ENCODE data around the gene ATP10B.

The ATP10B gene

DNA sequence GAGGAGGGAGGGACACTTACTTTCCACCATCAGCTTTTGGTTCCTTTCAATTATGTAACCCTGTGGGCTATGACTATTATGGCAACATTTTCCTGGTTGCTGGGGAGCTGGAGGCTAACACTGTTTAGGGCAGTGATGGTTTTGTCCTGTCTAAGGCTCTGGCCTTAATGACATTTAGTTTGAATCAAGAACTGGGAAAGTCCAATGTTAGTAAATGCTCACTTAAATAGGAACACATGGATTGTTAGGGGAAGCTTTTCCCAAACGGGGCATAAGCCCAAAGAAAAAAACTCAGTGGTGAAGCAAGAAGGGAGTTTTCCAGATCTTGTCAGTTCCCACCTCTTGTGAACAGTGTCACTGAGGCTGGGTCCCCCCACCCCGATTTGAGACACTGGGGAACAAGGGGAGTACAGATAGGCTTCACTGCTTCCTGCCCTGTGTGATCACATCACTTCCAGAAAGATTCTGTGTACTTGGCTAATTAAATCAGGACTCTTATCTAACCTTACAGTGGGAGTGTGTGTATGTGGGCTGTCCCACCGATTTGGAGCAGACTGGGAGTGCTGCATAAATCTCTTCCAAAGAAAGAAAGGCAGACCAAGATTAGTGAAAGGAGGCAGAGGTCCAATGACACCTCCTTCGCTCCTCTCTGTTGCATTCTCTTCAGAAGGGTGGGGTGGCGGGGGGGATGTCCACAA lies 223.9 kb downstream of the ATP10B start:
- DNase-seq = no peak

DNA sequence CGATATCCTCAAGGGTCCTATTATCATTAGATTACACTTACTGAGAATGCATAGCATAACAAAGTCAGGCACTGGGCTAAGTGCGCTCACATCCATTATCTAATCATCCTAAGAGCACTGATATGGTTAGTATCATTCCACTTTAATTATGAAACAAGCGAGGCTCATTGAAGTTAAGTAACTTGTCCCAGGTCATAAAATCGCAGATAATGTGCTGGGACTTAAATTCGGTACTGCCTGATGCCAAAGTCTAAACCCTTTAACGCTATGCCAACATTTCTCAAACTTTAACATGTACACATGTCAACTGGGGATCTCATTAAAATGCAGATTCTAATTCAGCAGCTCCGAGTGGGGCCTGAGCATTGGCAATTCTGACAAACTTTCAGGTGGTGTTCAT lies 225.7 kb downstream of the ATP10B start:
- DNase-seq = no peak

DNA sequence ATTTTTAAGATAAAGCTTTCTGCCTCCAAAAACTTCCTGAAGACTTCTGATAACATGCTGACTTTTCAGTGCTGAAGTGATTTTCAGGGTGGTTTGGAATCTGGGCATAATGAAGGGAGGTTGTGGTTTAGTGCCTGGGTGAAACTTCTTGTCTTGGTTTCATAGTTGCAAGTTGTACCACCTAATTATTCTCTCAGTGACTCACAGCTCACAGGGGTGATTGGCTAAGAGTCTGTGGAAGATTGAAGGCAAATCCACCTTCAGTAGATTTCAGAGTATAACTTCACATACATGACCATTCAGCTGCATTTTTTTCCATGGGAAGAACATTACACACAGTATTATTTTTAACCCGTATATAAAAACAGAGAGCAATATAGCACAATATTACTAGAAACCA lies 230.5 kb downstream of the ATP10B start:
- no peak for DNase-seq

DNA sequence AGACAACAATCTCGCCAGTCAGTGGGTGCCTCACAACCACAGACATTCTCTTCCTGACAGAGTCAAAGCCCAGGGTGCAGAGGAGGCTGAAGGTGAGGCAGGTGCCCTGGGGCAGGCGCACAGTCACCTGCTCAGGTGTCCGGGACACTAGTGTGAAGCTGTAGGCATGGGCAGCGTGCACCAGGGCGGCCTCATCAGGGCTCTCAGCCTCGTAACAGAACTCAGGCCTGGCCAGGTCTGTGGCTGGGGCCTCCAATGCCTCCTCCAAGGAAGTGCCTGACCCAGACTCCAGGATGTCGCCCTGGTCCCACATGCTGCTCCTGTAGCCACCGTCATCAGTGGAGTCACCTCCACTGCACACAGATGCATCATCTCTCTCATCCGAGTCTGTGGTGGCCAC lies 231.6 kb downstream of the ATP10B start:
- no peak for DNase-seq

DNA sequence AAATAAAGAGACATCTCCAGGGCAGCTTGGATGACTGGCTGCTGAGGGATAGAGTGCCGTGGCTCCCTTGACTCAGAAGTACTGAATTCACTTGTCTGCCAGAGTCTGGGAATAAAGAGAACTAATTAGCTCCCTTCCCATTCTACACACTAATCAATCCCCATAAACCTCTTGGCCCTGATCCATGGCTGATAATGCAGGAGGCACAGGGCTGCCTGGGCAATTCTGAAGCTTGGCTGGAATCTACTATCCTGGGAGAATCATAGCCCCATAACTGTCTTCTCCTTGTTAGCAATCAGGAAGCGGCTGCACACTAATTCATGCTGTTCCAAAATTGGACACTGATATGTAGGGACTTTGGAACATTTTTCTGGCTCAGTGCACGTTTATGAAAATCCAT lies 232.6 kb downstream of the ATP10B start:
- no peak for DNase-seq

DNA sequence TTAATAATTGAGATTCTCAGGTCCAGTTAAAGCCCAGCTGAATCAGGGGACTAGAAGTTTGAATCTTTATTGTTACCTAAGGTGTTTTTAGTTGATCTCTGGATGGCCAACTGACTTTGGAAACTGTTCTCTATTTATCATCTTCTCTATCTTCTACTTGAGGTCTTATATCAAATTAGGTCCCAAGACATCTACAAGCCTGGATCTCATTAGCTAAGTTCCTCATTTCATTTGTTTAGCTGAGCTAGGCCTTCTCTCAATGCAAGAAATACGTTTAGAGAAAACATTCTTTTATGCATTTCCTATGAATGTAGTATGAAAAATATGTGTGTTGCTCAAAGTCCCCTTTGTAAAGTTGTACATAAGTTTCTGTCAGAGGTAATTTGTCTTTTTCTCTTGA lies 233.7 kb downstream of the ATP10B start:
- DNase-seq = no peak

DNA sequence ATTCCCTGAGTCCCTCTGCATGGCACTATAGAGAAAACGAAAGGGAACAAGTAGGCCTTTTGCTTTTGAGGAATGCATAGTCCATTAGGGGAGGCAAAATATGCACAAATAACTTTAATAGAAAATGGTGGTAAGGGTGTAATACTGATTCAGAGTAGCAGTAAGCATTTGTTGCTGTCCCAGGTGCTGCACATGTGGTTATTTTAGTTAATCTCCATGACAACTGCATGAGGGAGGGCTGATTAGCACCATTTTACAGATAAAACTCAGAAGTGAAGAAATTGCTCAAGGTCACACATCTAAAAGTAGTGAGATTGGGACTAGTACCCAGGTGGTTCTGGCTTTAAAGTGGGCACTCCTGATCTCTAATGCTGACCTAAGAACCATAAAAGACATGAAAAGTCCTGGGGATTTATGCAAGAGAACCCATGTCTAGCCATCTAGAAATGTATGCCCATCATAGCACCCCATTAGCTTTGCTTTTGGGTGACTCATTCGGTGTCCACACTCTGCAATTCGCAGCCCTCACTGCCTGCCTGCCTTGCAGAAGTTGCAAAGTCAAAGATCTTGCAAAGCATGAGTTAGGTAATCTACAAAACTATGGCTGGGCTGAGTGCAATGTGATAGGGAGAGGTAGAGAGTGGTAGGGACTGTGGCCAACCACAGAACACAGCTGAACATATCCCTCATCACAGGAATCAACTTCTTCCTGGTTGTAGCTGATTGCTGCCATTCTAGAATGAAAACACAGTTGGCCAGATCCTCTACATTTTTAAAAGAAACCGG lies 235.1 kb downstream of the ATP10B start:
- no peak for DNase-seq

DNA sequence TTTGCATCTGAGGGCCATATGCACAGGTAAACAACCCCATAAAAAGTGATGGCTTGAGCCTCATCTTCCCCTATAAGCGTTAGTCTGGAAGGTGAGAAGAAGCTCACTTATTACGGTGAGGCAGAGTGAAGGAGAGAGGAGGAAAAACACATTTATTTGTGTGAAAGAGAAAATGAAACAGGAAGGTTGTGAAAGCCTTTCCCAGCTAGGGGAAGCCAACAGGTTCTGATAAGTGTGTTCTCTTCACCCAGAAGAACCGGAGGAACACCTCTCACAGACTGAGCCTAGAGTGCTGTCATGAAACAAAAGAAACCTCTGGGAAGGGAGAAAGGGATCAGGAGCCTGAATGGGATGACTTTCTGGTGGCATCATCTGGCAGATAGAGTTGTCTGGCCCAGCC lies 237.9 kb downstream of the ATP10B start:
- DNase-seq = no peak

DNA sequence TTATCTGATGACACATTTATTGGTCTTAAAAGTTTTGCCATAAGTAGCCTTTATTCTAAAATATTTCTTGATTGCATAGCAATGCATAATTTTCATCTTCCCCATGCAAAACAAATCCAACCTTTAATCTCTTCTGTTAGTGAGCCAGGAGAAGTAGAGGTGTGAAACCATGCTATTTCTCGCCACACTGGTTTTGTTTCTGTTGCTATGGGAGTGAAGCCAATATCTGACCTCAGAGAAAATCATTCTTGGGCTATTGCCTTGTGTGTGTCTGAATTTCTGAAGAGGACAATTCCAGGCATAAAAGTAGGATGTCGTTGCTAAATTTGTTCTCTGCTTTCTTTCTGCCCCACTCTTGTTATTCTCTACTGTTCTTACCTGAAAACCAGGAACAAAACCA lies 246.7 kb downstream of the ATP10B start:
- no peak for DNase-seq

DNA sequence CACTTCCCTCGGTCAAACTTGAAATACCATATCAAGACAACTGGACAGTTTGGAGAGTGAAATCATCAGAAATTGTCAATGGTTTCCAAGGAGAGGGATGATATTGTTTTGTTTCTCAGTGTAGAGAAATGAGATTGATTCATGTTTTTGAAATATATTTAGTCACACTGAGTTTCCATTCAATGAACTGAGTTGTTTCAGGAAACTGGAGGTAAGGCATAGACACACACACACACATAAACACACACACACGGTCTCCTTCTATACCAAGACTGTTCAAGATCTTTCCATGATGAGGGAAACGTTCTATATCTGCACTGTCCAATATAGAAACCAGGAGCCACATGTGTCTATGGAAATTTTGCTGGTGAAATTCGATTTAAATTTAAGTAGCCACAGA lies 247.5 kb downstream of the ATP10B start:
- no peak for DNase-seq

DNA sequence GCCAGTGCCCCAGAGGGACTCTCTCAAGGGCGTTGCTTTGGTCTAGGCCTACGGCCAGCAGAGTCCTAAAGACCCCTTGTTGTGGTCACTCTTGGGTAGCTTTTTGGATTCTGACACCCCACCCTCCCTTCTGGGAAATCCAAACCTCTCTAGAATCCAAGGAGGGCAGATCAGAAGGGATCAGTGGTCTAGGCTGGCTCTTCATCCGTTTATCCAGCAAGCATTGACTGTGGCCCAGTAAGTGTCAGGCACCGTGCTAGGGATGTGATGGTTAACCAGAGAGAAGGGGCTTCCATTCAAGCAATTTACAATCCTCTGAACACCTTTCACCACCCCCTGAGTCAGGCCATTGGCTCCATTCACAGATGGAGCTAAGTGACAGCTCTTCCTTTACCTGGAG lies 249.3 kb downstream of the ATP10B start:
- no peak for DNase-seq

DNA sequence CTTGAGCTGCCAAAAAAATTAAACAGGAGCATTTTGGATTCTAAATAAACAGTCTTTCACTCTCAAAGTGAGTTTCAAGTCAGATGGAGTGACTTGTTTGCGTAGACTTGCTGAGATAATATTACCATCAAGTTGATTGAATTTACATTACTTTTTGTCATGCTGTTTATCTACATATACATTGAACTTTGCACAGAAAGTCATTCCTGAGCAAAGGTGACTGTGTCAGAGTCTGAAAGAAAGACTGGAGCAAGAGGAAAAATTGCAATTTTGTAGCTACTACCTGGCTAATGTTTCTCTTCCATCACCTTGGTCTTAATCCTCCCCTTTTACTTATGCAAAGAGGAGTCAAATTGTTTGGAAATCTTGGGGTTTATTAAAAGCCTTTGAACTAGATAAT lies 251.0 kb downstream of the ATP10B start:
- no peak for DNase-seq

DNA sequence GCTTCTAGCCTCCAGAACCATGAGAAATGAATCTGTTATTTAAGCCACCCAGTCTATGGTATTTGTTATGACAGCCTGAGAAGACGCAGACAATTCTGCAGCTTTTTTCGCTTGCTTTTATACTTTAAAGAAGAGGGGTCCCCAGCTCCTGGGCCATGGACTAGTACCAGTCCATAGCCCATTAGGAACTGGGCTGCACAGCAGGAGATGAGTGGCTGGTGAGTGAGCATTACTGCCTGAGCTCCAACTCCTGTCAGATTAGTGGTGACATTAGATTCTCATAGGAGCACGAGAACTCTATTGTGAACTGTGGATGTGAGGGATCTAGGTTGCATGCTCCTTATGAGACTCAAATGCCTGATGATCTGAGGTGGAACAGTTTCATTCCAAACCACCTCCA lies 278.7 kb downstream of the ATP10B start:
- DNase-seq = no peak

DNA sequence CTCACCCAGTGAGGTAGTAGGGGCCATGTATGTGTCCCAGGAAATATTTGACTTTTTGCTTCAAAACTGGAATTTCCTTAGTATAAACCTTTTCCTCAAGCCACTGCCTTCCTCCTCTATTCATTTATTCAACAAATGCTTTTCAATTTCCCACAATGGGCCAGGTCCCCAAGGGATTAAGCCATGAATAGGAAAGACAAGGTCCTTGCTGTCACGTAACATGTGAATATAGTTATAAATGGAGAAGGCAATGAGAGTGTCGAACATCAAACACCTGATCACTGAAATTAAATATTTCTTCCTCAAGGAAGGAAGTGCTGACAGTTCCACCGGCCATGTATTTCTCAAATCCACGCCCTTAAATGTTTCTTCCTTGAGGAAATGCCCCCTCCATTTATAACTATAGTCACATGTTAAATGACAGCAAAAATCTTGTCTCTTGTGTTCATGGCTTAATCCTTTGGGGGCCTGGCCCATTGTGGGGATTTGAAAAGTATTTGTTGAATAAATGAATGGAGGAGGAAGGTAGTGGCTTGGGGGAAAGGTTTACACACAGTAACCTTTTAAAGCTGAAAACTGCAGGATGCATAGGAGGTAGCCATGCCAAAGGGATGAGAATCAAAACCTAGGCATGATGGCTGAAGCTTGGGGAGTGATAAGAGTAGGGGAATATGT lies 284.8 kb downstream of the ATP10B start:
- DNase-seq = no peak

DNA sequence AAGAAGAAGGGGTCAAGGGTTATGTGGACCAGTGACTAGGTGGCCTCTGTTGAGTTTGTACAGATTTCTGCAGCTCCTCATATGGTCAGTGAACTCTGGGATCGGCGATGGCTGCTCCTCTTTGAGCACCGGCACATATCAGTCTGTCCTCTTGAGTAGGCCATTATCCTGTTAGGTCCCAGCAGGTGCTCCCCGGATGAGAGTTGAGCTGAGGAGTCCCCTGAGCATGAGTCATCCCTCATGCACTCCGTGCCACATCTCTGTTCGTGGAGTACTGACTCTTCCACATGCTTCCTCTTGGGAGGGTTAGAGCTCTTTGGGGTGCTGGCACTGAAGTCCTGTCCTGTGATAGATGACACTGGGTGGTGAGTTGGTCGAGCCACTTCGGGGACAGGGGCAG lies 286.6 kb downstream of the ATP10B start:
- no peak for DNase-seq

DNA sequence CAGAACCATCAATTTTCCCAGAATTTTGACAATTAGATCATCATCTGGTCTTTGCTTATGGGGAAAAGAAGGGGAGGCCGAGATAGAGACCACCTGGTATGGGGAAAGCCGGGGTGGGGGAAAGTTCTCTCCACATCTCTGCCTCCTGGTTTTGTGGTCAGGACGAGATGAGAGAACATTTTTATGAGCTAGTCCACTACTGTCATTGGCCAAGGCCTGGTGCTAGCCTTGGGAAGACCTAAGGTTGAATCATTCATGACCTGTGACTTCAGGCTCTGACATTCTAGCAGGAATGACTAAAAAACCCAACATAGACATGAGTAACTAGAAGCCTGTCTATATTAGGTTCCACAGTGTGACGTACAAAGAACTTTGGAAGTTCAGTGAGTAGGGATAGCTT lies 295.2 kb downstream of the ATP10B start:
- DNase-seq = no peak

DNA sequence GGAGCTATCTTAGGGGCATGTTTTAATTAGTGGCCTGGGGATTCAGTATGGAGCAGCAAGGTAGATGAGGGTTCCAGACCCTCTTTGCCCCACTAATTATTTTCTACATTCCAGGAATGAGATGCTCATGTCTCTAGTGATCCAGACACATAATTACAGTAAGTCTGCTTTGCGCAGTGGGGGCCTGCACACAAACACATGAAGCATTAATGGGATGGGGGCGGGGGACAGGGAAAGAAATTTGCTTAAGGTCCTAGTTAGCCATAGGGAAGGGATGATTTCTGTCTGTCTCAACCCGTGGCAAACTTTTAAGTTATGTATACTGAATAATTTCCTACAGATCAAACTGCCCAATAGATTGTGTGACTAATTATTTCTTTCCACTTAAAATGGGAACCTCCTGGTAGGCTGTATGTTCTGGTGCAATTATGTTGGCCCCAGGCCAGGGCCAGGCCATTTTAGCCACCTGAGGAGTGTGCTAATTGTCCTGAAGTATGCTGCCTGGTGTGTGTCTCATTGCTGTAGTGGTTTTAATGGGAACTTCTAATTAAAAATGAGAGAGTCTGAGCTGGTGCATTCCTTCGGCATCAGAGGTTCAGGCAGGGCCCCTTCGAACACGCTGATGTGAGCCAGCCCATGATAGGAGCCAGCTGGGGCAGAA lies 295.9 kb downstream of the ATP10B start:
- no peak for DNase-seq

DNA sequence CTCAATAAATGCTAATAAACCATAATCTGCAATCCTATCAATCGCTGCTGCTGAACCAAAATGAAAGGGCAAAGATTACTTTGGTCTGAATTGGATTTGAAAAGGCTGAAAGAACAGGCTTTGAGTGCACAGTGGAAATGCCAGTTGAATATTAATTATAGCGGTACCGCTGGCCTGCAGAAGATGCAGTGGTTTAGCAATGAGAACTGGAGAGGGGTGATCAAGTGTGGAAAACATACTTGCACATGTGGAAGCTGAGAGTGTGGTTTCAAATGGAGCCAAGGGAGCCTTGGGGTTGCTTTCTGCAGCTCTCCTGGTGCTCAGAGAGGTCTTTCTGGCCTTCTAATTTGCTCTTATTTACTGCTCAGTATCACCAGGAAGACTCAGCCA lies 296.4 kb downstream of the ATP10B start:
- DNase-seq = no peak

DNA sequence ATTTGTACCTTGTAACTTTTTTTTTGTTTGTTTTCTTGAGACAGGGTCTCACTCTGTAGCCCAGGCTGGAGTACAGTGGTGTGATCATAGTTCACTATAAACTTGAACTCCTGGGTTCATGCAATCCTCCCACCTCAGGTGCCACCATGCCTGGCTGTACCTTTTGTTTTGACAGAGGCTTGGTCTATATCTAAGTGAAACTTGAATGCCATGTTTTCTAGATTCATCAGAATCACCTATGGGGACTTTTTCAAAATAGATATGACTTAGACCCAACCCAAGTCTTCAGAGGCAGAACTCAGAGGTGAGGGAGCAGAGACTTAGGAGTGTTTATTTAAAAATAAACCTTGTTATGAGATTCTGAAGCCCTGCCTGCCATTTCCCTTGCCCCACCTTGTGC lies 301.9 kb downstream of the ATP10B start:
- DNase-seq = no peak

DNA sequence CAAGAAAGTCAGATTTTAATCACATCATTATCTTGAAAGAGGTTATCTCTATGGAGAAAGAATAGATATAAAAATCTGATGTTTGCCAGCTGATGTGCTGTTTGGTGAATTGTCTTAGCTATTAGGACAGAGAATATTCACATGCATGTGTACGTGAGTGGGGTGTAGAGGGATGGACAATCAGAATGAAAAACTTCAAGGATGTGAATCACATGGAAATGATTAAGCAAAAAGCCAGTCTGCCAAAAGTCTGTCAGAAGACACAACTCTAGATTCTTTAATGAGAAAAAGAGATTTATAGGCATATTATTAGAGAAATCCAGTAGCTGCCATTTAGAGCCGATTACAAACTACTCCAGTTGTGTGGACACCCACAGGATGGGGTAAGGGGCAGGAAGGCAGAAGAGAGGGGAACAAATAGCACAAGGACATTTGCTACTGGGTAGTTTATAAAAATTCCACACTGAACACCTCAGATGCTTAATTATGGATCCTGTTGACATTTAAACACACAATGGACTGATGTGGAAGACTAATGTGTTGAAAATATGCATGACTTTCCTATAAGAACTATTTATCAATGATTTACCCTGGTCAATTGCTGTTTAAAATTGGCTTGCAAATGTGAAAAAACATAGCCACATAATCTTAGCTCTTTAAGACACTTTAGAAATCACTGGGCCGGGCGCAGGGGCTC lies 302.9 kb downstream of the ATP10B start:
- no peak for DNase-seq

DNA sequence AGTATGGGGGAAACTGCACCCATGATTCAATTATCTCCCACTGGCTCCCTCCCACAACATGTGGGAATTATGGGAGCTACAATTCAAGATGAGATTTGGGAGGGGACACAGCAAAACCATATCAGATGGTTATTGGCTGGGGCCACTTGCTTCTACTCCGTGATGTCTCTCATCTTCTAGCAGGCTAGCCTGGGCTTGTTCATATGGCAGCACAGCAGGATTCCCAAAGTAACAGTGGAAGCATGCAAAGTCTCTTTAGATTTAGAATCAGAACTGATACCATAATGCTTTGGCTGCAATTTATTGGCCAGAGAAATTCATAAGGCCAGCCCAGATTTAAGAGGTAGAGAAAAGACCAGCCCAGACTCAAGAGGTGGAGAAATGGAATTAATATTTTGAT lies 304.1 kb downstream of the ATP10B start:
- no peak for DNase-seq

DNA sequence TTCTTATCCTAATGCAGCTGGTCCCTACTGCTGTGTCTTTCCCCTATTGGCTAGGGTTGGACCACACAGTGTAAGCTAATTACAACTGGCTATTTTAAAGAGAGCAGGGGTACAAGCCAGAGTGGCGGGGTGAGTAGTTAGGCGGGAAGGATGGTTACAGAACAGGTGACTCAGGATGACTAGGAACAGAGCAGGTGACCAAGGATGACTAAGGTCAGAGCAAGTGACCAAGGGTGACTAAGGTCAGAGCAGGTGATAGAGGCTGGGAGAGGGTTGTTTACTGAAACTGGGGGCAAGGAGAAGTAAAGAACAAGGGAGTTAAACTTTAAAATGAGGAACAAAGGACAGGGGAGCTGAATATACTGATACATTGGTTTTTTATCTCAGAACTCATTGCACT lies 304.9 kb downstream of the ATP10B start:
- no peak for DNase-seq

DNA sequence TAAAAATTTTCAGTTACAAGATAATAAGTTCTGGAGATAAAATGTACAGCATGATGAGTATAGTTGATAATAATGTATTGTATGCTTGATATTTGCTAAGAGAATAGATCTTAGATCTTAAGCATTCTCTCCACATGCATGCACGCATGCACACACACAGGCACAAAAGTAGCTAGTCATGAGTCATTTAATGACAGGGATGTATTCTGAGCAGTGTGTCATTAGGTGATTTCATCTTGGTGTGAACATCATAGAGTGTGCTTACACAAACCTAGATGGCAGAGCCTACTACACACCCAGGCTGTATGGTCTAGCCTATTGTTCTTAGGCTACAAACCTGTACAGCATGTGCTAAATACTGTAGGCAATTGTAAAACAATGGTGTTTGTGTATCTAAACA lies 306.2 kb downstream of the ATP10B start:
- DNase-seq = no peak
